Measurements from ENCODE around the gene SNRNP70.
"Not testable (repeated sequence)": the region's sequence is repeated elsewhere in the genome, so short reads cannot be mapped to it uniquely, and the experiment has no call there.

- TF ChIP-seq CTCF, POLR2A, EP300 (IDR thresholded peaks at IDR 0.05): not testable (repeated sequence)
Observed at GRCh38 chr19:49123285-49123684, 38.0 kb downstream of the SNRNP70 start.
